Renal cortical epithelial cell (primary cell): ENCODE results near the gene ANXA2R. TPM values are rescaled to one million over a fixed set of nuclear protein-coding genes. Genes with fewer than 3 reads are reported as not detected.
A peak's percentile ranks its signal among the peaks of the same experiment; 100 is the strongest.
"Not testable (repeated sequence)": the region's sequence is repeated elsewhere in the genome, so short reads cannot be mapped to it uniquely, and the experiment has no call there.

Experiments
- DNase-seq: peaks from one replicate; pipeline ENCODE4 v3.0.0-alpha.2; 2011; ENCODE audit warnings: low read depth
- total RNA-seq: library from RNA; depleted of rRNA; stranded (reverse); fragments of >200 nt; gene quantifications from 2 replicates; pipeline ENCODE4 v1.2.3, GENCODE V29; 2014

The ANXA2R gene, protein sequence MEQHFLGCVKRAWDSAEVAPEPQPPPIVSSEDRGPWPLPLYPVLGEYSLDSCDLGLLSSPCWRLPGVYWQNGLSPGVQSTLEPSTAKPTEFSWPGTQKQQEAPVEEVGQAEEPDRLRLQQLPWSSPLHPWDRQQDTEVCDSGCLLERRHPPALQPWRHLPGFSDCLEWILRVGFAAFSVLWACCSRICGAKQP
- 0.52 and 3.0 TPM in 2 replicates for total RNA-seq

DNA sequence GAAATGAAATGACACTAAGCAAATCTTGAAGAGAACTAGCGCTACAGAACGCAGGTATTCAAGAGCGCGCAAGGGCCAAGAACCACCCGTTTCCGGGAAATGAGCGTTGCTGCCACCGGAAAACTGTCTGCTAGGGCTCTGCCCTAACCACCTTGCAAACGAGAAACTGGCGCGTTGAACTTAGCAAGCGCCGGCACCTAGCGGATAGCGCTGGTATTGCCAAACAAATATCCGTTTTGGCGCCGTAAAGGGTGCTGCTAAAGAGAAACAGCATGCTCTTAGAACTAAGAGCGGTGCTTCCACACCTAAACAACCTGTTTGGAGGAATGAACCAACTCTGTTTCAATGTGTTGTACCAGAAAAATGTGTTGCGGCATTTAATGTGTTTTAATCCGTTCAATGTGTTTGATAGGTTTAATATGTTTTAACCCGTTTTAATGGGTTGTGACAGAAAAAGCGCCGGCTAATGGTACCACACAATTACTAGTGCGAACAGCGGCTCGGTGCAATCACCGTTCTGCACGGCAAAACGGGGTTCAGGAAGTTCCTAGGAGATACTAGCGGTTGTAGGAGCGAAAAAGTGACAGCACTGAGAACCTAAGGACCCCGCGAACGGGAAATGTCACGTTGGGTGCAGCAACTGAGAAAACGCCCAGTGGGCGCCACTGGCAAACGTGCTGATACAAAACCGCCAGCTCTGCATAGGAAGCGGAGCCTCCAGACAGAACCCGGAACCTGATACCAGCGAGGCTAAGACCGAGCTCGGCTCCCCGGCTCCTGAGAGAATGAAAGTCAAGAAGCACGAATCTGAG lies at the start of gene ANXA2R:
ANXA2R (minus strand) TSS at position 33 of the 812 bp plus-strand sequence. CDS start 273 bp downstream, outside the sequence.
- DNase-seq: peak; percentile 92

DNA sequence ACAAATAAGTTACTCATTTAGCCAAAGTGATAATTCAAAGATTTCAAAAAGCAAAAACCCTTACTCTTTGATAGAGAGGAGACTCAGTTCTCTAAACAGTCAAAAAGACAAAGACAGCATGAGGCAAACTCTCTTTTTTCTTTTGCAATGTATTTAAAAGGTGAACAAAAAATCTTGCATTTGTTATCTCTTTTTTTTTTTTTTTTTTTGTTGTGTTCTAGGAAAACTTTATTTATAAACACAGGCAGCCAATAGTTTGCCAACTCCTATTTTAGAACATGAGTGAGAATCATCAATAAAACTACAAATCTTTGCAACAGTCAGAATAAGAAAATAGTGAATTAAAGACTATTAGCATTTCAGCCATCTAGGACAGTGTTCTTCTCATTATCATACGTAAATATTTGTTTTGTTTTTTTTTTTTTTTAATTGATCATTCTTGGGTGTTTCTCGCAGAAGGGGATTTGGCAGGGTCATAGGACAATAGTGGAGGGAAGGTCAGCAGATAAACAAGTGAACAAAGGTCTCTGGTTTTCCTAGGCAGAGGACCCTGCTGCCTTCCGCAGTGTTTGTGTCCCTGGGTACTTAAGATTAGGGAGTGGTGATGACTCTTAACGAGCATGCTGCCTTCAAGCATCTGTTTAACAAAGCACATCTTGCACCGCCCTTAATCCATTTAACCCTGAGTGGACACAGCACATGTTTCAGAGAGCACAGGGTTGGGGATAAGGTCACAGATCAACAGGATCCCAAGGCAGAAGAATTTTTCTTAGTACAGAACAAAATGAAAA lies 46.2 kb upstream of the ANXA2R start:
- not testable (repeated sequence) for DNase-seq

DNA sequence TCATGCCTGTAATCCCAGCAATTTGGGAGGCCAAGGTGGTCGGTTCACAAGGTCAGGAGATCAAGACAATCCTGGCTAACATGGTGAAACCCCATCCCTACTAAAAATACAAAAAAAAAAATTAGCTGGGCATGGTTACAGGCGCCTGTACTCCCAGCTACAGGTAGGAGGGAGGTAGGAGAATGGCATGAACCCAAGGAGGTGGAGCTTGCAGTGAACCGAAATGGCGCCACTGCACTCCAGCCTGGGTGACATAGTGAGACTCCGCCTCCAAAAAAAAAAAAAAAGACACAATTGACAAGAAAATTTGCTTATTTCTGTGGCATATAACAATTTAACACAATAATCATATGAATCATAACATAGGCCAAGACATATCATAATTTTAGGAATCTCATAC lies 45.3 kb upstream of the ANXA2R start:
- DNase-seq: no peak

DNA sequence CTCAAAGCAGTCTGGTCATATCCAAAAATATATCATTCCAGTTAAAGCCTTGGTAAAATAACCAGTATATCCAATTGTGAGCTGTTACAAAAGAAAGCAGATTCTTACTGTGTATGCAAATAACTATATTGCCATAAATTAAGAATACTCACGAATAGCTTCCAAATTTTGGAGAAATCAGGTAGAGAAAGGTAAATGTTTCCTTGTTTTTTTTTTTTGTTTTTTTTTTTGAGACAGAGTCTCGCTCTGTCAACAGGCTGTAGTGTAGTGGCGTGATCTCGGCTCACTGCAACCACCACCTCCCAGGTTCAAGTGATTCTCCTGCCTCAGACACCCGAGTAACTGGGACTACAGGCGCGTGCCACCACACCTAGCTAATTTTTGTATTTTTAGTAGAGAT lies 44.3 kb upstream of the ANXA2R start:
- DNase-seq: not testable (repeated sequence)

DNA sequence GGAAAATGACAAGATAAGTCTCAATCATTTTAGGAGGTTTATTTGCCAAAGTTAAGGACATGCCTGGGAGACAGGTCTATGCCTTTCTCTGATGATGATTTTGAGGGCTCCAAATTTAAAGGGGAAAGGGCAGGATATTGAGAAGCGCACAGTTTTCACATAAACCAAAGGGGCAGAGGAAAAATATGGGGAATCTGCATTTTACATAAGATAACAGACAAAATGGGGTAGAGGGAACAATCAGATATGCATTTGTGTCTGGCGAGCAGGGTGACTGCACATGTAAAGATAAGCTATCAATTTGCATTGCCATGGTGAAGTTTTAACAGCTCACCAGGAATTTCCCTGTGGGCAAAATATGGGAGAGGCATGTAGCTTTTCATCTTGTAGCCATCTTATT lies 41.2 kb upstream of the ANXA2R start:
- not testable (repeated sequence) for DNase-seq

DNA sequence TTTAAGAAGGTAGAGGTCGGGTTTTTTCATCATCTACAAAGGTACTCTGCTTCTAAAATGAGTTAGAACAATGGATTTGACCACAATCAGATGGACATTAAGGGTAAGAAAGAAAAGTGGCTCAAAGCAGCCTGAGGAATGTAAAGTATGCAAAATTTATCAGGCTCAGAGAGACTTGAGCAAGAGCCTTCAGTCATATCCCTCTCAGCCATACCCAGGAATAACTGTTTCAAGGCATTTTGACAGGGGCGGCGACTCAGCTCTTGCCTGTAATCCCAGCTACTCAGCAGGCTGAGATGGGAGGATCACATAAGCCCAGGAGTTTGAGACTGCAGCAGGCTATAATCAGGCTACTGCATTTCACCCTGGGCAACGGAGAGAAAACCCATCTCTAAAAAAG lies 38.8 kb upstream of the ANXA2R start:
- DNase-seq: peak; percentile 90

DNA sequence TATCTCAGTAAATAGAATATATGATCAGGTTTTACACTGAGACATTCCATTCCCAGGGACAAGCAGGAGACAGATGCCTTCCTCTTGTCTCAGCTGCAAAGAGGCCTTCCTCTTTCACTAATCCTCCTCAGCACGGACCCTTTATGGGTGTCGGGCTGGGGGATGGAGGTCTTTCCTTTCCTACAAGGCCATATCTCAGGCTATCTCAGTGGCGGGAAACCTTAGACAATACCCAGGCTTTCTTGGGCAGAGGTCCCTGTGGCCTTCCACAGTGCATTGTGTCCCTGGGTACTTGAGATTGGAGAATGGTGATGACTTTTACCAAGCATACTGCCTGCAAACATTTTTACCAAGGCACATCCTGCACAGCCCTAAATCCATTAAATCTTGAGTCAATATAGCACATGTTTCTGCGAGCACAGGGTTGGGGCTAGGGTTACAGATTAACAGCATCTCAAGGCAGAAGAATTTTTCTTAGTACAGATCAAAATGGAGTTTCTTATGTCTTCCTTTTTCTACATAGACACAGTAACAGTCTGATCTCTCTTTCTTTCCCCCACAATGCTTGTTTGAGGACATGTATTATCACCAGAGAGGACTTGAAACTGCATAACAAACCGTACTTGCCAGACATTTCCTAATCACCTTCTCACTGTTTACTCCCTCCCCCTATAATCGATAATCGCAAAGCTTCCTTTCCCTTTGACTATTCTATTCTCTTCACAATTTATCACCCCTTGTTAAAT lies 37.5 kb upstream of the ANXA2R start:
- DNase-seq: not testable (repeated sequence)

DNA sequence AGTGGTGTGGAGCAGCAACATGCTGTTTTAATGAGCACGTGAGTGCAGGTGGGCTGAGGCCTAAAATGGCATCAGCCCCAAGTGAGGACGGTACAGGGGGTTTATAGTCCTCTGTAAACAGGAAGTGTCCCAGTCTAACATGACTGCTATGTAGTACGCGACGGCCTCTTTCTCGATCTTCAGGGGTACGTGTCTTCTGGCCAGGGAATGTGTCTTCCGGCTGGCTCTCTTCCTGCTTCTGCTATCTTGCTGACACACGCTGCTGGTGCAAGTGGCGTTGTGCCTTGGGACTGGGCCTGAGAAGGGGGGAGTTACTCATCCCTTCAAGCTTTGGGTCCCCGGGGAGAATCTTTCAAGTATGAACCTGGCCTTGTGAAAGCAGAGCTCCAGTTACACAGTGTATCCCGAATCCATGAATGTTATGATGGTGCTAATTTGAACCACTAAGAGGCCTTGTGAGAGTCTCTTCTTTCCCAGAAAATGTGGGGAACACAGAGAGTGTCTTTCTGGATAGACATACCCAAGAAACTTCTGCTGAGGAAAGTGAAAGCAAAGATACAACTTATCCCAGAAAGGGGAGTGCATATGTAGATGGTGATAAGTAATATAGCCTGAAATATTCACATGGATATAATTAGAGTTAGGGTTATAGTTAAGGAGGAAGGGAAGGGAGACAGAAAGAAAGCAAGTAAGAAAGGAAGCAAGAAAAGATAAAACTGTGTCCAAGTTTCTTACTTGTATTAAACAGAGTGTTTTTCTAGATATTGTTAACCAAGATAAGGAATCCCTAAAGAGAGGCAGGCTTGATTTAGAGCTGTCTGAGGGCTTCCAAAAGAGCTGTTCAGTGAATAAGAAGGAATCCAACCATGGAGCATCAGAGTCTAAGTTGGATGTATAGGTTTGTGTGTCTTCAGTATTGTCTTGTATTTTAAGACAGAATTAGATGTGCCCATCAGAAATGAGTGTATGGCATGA lies 35.5 kb upstream of the ANXA2R start:
- no peak for DNase-seq

DNA sequence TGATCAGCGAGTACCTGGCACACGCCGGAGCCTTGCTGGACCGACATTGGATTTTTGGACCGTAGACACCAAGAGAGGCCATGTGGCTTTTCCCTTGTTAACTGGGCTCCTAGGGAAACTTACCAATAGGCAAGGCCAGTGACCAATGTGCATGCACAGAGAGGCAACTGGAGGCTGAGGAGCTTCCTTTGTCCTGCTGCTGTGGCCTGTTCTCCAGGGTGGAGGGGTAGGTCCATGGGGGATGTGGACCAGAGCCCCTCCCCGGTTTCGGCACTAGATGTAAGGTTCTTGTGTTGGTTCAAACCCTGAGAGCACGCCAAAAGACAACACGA lies 34.8 kb upstream of the ANXA2R start:
- DNase-seq: no peak

DNA sequence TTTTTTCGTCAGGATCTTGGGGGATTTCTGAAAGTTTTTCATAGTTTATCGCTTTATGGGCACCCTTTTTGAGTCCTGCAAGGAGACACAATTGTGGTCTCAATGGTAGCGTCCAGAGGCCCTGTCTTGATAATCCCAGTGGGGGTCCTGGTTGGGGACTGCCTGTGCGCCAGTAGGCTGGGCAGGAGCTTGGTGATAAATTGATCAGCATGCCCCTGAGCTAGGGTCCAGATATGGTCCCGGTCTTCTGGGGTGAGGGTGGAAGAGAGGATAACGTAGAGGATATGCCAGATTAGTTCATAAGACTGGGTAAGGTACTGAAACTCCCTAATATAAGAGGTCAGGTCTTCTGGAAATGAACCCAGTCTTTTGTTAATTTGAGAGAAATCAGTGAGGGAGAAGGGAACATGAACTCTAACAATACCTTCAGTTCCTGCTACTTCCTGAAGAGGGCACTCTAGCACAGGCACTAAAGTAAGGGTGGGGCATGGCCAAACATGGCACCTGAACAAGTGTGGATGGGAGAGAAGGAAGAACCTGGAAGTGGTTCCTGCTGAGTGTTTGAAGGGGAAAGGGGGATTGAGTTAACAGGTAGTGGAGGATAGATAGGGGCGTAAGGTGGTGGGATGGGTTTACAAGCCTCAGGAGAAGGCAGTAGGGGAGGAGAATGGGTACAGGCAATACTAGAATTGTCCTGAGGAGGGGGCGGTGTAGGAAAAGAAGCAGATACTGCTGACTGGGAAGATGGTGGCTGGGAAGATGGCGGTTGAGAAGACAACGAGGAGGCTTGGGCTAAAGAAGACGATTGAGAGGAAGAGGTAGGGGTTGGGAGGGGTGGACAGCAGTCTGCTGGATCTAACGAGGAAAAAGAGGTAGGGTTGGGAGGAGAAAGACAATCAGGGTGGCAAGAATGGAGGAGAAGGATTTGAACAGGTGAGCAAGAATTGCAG lies 33.8 kb upstream of the ANXA2R start:
- DNase-seq: peak; percentile 20

DNA sequence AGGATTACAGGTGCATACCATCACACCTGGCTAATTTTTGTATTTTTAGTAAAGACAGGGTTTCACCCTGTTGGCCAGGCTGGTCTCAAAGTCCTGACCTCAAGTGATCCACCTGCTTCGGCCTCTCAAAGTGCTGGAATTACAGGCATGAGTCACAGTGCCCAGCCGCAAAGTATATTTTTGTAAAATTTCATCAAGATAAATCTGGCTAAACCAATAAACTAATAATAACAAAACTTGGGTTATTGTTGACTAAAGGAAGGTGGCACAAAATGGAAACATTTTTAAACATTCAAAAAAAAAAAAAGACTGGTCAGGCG lies 29.2 kb upstream of the ANXA2R start:
- DNase-seq: not testable (repeated sequence)

DNA sequence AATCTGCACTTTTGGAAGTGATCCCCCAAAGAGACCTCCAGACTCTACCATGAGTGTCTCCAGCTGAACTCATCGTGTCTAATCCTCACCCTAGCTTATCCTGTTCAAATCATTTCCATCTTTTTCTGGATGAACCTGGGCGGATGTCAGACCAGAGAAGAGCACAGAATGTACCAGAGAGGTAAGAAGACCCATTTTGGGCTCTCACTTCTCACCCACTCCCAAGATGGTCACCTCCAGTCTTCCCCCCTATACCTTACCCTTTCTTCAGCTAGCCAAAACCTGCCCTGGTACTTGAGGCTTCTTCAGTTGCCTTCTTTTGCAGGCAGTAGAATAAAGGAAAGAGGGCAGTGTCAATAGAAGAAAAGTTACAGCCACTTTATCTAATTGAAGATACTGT lies 27.9 kb upstream of the ANXA2R start:
- DNase-seq: no peak

DNA sequence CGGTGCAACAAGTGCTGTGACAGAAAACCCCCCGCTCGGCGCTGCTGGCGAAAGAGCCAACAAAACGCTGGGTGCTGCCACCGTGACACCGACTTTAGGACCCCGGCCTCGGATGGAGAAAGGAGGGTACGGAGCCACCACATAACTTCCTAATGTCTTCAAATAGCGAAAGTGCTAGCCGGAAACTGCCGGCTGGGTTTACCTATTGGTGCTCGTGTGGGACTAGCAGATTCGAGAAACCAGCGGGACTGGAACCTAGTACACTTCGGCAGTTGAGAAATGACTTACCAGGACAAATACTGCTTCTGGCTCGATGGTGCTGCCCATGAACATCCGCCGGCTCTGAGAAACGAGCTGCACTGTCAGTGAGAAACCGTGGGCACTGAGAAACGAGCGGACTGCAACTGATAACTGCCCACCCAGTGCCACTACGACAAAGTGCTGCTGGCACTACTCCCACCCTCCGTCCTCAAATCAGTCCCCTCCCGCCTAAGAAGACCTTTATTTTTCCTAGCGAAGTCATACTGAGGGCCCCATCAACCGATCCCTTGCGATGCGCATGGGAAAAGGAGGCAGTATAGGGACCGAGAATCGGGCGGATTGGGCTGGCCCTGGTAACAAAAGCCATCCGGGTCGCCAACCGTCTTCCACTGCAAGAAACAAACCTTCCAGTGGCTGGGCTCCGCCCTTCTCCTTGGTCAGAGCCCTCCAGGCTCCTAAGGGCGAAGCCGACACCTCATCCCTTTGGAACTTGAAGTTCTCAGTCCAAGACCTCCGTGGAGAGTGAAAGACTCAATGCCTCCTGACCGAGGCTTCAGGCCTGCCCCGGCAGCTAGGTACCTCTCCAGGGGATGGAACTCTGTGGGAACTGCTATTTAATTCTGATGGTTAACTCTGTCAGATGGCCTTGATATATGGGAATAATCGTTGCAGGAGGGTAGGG lies 27.0 kb upstream of the ANXA2R start:
- peak; percentile 89 for DNase-seq

DNA sequence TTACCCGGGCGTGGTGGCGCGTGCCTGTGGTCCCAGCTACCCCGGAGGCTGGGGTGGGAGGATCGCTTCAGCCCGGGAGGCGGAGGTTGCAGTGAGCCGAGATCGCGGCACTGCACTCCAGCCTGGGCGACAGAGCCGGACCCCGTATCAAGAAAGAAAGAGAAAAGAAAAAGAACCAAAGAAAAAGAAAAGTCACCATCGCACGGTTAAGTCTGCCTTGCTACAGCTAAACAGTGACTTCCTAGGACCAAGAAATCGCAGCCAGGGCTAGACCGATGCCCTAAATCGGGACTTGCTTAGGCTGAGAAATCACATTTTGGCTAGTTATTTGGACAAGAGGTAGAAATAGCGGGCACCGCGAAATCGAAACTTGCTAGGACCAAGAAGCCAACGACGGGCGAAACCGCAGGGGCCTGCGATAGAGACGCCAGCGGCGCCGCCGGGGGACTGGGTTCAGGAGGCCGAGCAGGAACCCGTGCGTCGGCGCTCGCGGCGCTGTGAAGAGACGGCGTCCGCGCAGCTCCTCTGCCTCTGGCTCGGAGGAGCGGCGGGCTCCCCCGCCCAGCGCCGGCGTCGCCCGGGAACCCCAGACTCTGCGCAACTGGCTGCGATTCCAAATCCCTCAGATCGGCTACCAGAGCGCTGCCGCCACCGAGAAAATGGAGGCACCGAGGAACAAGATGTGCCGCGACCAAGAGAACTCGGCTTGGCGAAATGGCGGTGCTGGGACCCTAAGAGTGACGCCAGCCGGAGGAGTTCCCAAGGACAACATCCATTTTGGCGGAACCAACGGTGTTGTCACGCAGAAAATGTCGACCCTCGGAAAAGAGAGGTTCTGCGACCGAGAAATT lies 26.1 kb upstream of the ANXA2R start:
- DNase-seq: peak; percentile 49

DNA sequence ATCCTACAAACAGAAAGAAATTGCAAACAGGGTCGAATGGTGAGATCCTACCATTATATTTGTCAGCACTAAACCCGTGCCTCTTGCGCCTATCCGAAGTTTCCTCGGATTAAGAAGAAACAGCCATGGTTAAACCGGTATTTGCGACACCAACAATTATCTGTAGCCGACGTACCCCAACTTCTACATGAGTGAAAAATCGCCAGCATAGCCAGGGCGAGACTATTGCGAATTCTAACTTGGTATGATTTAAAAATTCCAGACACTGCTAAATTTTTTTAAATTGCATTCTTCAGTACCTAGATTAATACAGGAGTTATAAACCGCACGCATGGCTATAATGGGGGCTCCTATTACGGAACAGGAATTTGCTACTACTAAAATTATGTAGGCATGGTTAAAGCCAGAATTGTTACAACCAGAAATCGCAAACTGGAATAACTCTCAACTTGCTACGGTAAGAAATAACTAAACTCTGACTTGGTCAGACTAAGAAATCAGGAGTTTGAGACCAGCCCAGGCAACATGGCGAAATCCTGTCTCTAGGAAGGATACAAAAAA lies 25.3 kb upstream of the ANXA2R start:
- DNase-seq: peak; percentile 62

DNA sequence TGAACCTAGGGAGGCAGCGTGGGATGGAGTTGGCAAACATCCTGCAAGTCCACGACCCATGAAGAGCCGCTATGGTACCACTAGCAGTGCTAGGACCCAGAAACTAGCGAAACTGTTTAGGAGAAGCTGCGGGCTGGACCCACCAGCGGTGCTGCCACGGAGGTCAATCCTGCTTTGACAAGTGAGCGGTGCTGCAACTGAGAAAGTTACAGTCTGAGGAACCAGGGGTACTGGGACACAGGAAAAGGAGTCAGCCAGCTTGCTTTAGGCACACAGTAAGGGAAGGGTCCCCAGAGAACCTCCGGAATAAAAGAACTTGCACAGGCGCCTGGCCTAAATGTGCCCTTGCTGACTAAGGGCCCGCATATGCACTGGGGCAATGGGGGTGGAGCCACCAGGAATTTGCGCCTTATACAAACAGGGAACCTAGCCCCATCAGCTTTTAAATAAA lies 23.6 kb upstream of the ANXA2R start:
- peak; percentile 43 for DNase-seq
